H1 (cell line): ENCODE data around the gene YAP1. TPM values are rescaled to one million over a fixed set of nuclear protein-coding genes. Genes with fewer than 3 reads are reported as not detected.

Experiments used
- CTCF ChIA-PET: fragments of 300-600 bp; sonication (Branson Sonifier 250); formaldehyde crosslinking; loops from one replicate; lab custom pipeline; 2021; ENCODE audit not compliant: partially characterized antibody; lab: Charles Lee
- POLR2A ChIA-PET: fragments of 300-600 bp; sonication (Branson Sonifier 250); formaldehyde crosslinking; loops from one replicate; lab custom pipeline; 2021; ENCODE audit warnings: inconsistent platforms; ENCODE audit not compliant: partially characterized antibody; lab: Charles Lee
- DNase-seq, 2 experiments: peaks; one replicate each; pipeline versions ENCODE4 v3.0.0 to v3.0.0-alpha.2; 2010 to 2022; ENCODE audit warnings: low spot score in 2 of 2, low read depth in 1 of 2, mixed read lengths in 1 of 2
- FAIRE-seq: peaks from 2 replicates; lab custom pipeline; 2011; peaks lifted over from hg19 to GRCh38; lab: Jason Lieb, UNC
- H2AFZ ChIP-seq: 2 replicates; pipeline ENCODE4 v1.8.1; 2012; ENCODE audit warnings: low read length, inconsistent platforms
- H2AK5ac ChIP-seq: 2 replicates; pipeline ENCODE4 v1.6.1; 2013; ENCODE audit warnings: low read depth, low read length
- H2BK120ac ChIP-seq: replicated peaks from 2 replicates; pipeline ENCODE3; 2013; ENCODE audit warnings: low read depth, low read length, inconsistent platforms
- H2BK12ac ChIP-seq: 2 replicates; pipeline ENCODE4 v1.6.1; 2013; ENCODE audit warnings: low read depth, low read length
- H2BK15ac ChIP-seq: 2 replicates; pipeline ENCODE4 v1.6.1; 2013; ENCODE audit warnings: low read length
- H2BK20ac ChIP-seq: 2 replicates; pipeline ENCODE4 v1.6.1; 2013; ENCODE audit warnings: low read length
- H2BK5ac ChIP-seq: 2 replicates; pipeline ENCODE4 v1.6.1; 2013; ENCODE audit warnings: low read depth, low read length
- H3K14ac ChIP-seq: 2 replicates; pipeline ENCODE4 v1.6.1; 2013; ENCODE audit warnings: inconsistent platforms; ENCODE audit not compliant: insufficient read length
- H3K18ac ChIP-seq: 2 replicates; pipeline ENCODE4 v1.6.1; 2013; ENCODE audit warnings: low read length; ENCODE audit errors: extremely low read depth
- H3K23ac ChIP-seq: 2 replicates; pipeline ENCODE4 v1.6.1; 2013; ENCODE audit warnings: inconsistent platforms; ENCODE audit not compliant: insufficient read length
- H3K23me2 ChIP-seq: 2 replicates; pipeline ENCODE4 v1.6.1; 2013; ENCODE audit warnings: low read depth, low read length
- H3K27ac ChIP-seq: 2 replicates; pipeline ENCODE4 v1.6.1; 2011; ENCODE audit warnings: low read depth, low read length, inconsistent platforms
- H3K27me3 ChIP-seq, 4 experiments: replicated peaks in 1 of 4; 1 replicate in 1 of 4; 2 replicates in 3 of 4; pipeline versions ENCODE4 v1.6.1 to v1.8.1; 2011 to 2013; ENCODE audit warnings: low read length in 3 of 4, mild to moderate bottlenecking in 3 of 4, inconsistent platforms in 2 of 4, mixed read lengths in 2 of 4, moderate library complexity in 1 of 4; ENCODE audit not compliant: control insufficient read depth in 3 of 4, insufficient read depth in 3 of 4; ENCODE audit errors: extremely low read depth in 1 of 4
- H3K36me3 ChIP-seq, 4 experiments: 2 replicates each; pipeline versions ENCODE4 v1.6.1 to v1.8.1; 2011 to 2013; ENCODE audit warnings: mild to moderate bottlenecking in 4 of 4, low read length in 3 of 4, moderate library complexity in 2 of 4, control low read depth in 1 of 4, inconsistent platforms in 1 of 4; ENCODE audit not compliant: insufficient read depth in 4 of 4, control insufficient read depth in 2 of 4
- H3K4ac ChIP-seq: replicated peaks from 2 replicates; pipeline ENCODE3; 2013; ENCODE audit warnings: low read length, low read depth, mixed read lengths, inconsistent platforms; ENCODE audit not compliant: insufficient read length
- H3K4me1 ChIP-seq, 4 experiments: replicated peaks in 1 of 4; 1 replicate in 1 of 4; 2 replicates in 3 of 4; pipeline versions ENCODE4 v1.6.1 to v1.8.1; 2011 to 2013; ENCODE audit warnings: low read length in 3 of 4, inconsistent platforms in 2 of 4, mixed read lengths in 1 of 4; ENCODE audit not compliant: insufficient read depth in 4 of 4, control insufficient read depth in 3 of 4
- H3K4me2 ChIP-seq, 2 experiments: 2 replicates each; pipeline versions ENCODE4 v1.6.1 to v1.8.1; 2011 to 2013; ENCODE audit warnings: low read depth in 2 of 2, low read length in 2 of 2, control low read depth in 1 of 2, inconsistent platforms in 1 of 2, mild to moderate bottlenecking in 1 of 2; ENCODE audit not compliant: insufficient read depth in 1 of 2
- H3K4me3 ChIP-seq, 4 experiments: fragments of 200-600, 300-600 bp in 1 of 4; sonication (generic), shearing (Covaris generic), sonication (Bioruptor Twin) in 1 of 4; 2 replicates each; pipeline versions ENCODE4 v1.5.1 to v1.8.1; 2011 to 2016; ENCODE audit warnings: low read length in 4 of 4, low read depth in 3 of 4, control low read depth in 2 of 4, inconsistent platforms in 2 of 4, mild to moderate bottlenecking in 2 of 4, mixed read lengths in 1 of 4, moderate library complexity in 1 of 4; ENCODE audit not compliant: insufficient read depth in 2 of 4; ENCODE audit errors: extremely low read depth in 1 of 4
- H3K56ac ChIP-seq: replicated peaks from 2 replicates; pipeline ENCODE3; 2013; ENCODE audit warnings: low read depth, mild to moderate bottlenecking, mixed read lengths, low read length, inconsistent platforms; ENCODE audit not compliant: insufficient read length
- H3K79me1 ChIP-seq: 2 replicates; pipeline ENCODE4 v1.6.1; 2013; ENCODE audit warnings: low read depth, low read length, control low read depth
- H3K79me2 ChIP-seq, 2 experiments: 2 replicates each; pipeline versions ENCODE4 v1.6.1 to v1.8.1; 2012 to 2013; ENCODE audit warnings: low read length in 2 of 2, mild to moderate bottlenecking in 2 of 2, inconsistent platforms in 1 of 2; ENCODE audit not compliant: insufficient read depth in 2 of 2, control insufficient read depth in 1 of 2
- H3K9ac ChIP-seq, 4 experiments: replicated peaks in 1 of 4; 1 replicate in 1 of 4; 2 replicates in 3 of 4; pipeline versions ENCODE4 v1.6.1 to v1.8.1; 2011 to 2013; ENCODE audit warnings: low read depth in 3 of 4, low read length in 3 of 4, control low read depth in 2 of 4, mild to moderate bottlenecking in 2 of 4, moderate library complexity in 2 of 4, inconsistent platforms in 1 of 4; ENCODE audit errors: extremely low read depth in 1 of 4
- H3K9me3 ChIP-seq, 2 experiments: 2 replicates each; pipeline versions ENCODE4 v1.6.1 to v1.8.1; 2012 to 2013; ENCODE audit warnings: mild to moderate bottlenecking in 2 of 2, moderate library complexity in 2 of 2, control low read depth in 1 of 2, inconsistent platforms in 1 of 2, low read depth in 1 of 2, low read length in 1 of 2, mixed read lengths in 1 of 2; ENCODE audit not compliant: insufficient read depth in 2 of 2
- H4K20me1 ChIP-seq, 2 experiments: replicated peaks in 1 of 2; 2 replicates each; pipeline versions ENCODE3 to v1.8.1; 2011 to 2013; ENCODE audit warnings: inconsistent platforms in 2 of 2, low read length in 2 of 2, mild to moderate bottlenecking in 1 of 2; ENCODE audit not compliant: insufficient read depth in 2 of 2, control insufficient read depth in 1 of 2
- H4K5ac ChIP-seq: 2 replicates; pipeline ENCODE4 v1.6.1; 2013; ENCODE audit warnings: low read length, low read depth, mixed read lengths, inconsistent platforms; ENCODE audit not compliant: insufficient read length
- H4K8ac ChIP-seq: 2 replicates; pipeline ENCODE4 v1.8.0; 2013; ENCODE audit warnings: mild to moderate bottlenecking, moderate library complexity, low read length, inconsistent platforms; ENCODE audit not compliant: insufficient read depth; ENCODE audit errors: extremely low read depth
- H4K91ac ChIP-seq: replicated peaks from 2 replicates; pipeline ENCODE3; 2013; ENCODE audit warnings: low read length, mixed read lengths, inconsistent platforms; ENCODE audit not compliant: insufficient read length
- BACH1 ChIP-seq: IDR thresholded peaks from 2 replicates; pipeline ENCODE4 v1.6.1; 2012; ENCODE audit warnings: low read length, improper control_type of control experiment
- HDAC2 ChIP-seq, 2 experiments: fragments of 300-600 bp in 1 of 2; sonication (generic) in 1 of 2; IDR thresholded peaks; 2 replicates each; pipeline ENCODE4 v1.6.1; 2011 to 2012; ENCODE audit warnings: low read depth in 2 of 2, low read length in 2 of 2, mild to moderate bottlenecking in 2 of 2, moderate library complexity in 2 of 2, borderline replicate concordance in 1 of 2, inconsistent platforms in 1 of 2
- HDAC6 ChIP-seq: IDR thresholded peaks from one replicate; pipeline ENCODE4 v1.7.1; 2012; ENCODE audit warnings: low read depth, mild to moderate bottlenecking, inconsistent platforms, low read length, moderate library complexity
- POU5F1 ChIP-seq: IDR thresholded peaks from 2 replicates; pipeline ENCODE4 v1.6.1; 2011; ENCODE audit warnings: low read depth, mild to moderate bottlenecking, low read length, moderate library complexity
- ZNF274 ChIP-seq: IDR thresholded peaks from 2 replicates; pipeline ENCODE4 v1.7.0; 2012; ENCODE audit warnings: low read length, borderline replicate concordance; ENCODE audit errors: extremely low read depth
- polyA plus RNA-seq, 7 experiments: library from polyadenylated mRNA; depleted of rRNA in 3 of 7; stranded (reverse) in 5 of 7; unstranded in 2 of 7; fragments of >200 nt in 5 of 7; fragments of 200-250 nt in 2 of 7; gene quantifications; 1 replicate in 5 of 7; 2 replicates in 1 of 7; 4 replicates in 1 of 7; pipeline versions ENCODE4 v1.2.1 to v1.2.3, GENCODE V29; 2011 to 2013; ENCODE audit warnings: missing spikeins in 2 of 7, mixed read lengths in 2 of 7
- total RNA-seq: library from RNA; stranded (reverse); fragmentation: NEBNext Ultra II Directional; extraction: Animal tissue kit (Norgen Biotek cat#: 25700); gene quantifications from 2 replicates; pipeline ENCODE4 v1.2.1, GENCODE V29; 2021
- TF ChIP-seq, protein P1 (sequence below): IDR thresholded peaks from 2 replicates; pipeline ENCODE4 v1.6.1; 2012; ENCODE audit warnings: inconsistent platforms

Gene YAP1
- total and polyA plus RNA-seq, 2 of the 8 experiments (the other 6 are each of a cell fraction or from before 2014, with no cell fraction given) = 62.0 to 108 TPM

DNA sequence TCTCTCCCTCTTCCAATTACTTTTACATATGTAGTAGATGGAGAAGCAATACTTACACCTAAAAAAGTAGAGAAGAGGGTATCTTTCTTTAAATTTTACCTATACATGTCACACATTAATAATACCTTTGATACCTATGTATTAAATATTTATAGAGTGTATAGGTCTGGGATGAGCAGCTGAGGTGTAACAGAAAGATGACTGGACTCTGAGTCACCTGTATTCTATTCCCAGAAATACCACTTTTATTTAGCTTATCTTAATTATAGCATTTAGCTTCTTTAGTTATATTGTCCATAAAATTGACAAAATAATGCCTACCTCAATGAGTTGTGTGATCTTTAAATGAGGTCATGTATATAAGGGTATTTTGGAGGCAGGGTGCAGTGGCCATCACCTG, 30.6 kb upstream of the YAP1 start:
- Histone ChIP-seq H3K56ac (no peak overlapping the region), H2BK5ac (no peak overlapping the region), H3K36me3 (no peaks in the 10 kb centered on the region), H3K4ac (no peak overlapping the region), H4K8ac (no peak overlapping the region), H2BK120ac (no peak overlapping the region), H2AK5ac (no peak overlapping the region), H2AFZ (no peak overlapping the region), H3K27me3 (no peaks in the 10 kb centered on the region), H3K4me3 (no peak overlapping the region), H3K79me1 (no peaks in the 10 kb centered on the region), H3K23me2 (no peaks in the 10 kb centered on the region), H2BK15ac (no peak overlapping the region), H3K23ac (no peak overlapping the region), H3K27ac (no peak overlapping the region), H2BK20ac (no peak overlapping the region), H3K4me2 (no peak overlapping the region), H3K14ac (no peak overlapping the region), H4K20me1 (no peaks in the 10 kb centered on the region), H3K9me3 (no peaks in the 10 kb centered on the region), H3K18ac (no peak overlapping the region), H2BK12ac (no peak overlapping the region), H3K79me2 (no peaks in the 10 kb centered on the region), H3K9ac (no peak overlapping the region), H3K4me1 (no peaks in the 10 kb centered on the region), H4K5ac (no peak overlapping the region), H4K91ac (no peak overlapping the region)
- FAIRE-seq (no peak), DNase-seq (no peak)
- CTCF ChIA-PET = interaction anchor here (1.2 kb wide), 1 partner anchor 12 kb away, joined by 3 read pairs; no protein-coding TSS in a partner anchor
- no peak for TF ChIP-seq HDAC2 (IDR thresholded peaks at IDR 0.05; ENCODE audit: borderline replicate concordance in 1 of 2, low read depth in 2 of 2, low read length in 2 of 2)
- no peak for TF ChIP-seq HDAC6
- no peak for TF ChIP-seq ZNF274
- no peak for TF ChIP-seq BACH1
- TF ChIP-seq, protein P1, sequence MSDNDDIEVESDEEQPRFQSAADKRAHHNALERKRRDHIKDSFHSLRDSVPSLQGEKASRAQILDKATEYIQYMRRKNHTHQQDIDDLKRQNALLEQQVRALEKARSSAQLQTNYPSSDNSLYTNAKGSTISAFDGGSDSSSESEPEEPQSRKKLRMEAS = no peak
- TF ChIP-seq POU5F1 = no peak
- POLR2A ChIA-PET = interaction anchor here (0.5 kb wide), 1 partner anchor 28 kb away, joined by 5 read pairs; no protein-coding TSS in a partner anchor
